Measurements from ENCODE around the gene C4B.
"Not testable (repeated sequence)": the region's sequence is repeated elsewhere in the genome, so short reads cannot be mapped to it uniquely, and the experiment has no call there.

The C4B gene

DNA sequence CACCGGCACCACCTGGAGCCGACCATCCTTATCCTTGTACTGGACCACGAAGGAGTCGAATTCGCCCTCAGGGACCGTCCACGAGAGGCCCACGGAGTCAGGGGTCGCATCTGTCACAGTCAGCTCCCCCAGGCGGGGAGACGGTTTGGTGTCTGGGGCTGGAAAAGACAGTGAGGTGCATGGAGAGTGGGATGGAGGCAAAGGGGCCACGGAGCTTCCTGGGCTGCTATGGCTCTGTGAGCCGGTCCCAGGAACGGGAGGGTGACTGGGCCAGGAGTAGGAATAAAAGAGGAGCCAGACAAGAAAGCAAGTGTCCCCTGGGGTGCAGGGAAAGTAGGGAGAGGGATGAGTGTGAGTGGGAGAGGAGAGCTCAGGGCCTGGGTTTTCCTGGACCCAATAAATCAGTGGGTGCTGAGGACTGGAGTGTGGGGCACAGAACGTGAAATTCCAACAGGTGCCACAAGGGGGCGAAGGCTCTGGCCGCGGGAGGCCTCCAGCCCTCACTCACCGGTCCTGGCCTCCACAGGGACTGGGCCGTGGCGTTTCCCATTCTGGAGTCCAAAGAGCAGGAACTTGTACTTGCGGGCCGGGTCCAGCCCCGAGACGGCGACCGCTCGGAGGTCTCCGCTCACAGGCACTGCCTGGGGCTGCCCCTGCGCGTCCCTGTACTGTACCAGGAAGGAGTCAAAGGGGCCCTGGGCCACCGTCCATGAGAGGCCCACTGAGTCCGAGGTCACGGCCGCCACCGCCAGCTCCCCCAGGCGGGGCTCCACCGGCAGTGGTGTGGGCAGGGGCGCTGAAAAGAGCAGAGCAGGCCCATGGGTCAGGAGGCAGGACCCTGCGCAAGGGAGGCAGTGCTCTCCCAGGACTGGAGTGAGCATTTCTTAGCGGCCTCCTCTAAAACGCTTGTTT, 33.5 kb downstream of the C4B start:
- DNase-seq (ENCODE audit: low read depth) = no peak
- H3K4me3 ChIP-seq (ENCODE audit: low read depth, low read length) = no peak overlapping the region
- peak; percentile 94 for TF ChIP-seq CTCF (IDR thresholded peaks at IDR 0.05; ENCODE audit: low read depth, low read length, missing control alignments)

DNA sequence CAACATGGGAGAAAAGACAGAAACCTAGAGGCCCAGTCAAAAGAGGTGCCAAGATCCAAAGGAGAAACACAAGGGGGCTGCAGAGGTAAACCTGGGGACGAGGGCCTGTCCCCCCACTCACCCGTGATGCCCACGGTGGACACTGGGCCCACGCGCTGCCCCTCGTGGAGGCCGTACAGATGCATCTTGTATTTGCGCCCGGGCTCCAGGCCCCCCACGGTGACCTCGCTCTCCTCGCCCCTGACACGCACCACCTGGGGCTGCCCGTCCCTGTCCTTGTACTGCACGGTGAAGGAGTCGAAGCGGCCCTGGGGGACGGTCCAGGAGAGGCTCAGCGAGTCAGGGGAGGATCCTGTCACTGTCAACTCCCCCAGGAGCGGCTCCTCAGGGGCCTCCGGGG, 34.6 kb downstream of the C4B start:
- DNase-seq (ENCODE audit: low read depth) = not testable (repeated sequence)

DNA sequence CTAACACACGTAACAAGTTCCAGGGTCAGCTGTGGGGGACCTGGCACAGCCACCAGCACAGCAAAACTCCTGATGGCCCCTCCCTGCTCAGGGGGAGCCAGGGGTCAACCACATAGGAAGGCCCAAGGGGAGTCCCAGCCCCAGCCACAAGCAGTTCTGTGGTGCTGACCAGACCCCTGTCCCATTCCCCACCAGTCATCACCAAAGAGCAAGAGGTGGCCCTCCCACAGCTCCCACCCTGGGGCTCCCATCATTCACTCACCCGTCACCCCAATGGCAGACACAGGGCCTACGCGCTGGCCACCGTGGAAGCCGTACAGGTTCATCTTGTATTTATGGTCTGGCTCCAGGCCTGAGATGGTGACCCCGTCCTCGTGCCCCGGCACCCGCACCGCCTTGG, 35.1 kb downstream of the C4B start:
- H3K4me3 ChIP-seq (ENCODE audit: low read depth, low read length); DNase-seq (ENCODE audit: low read depth): not testable (repeated sequence)

More for the DNA sequence above, 34.6 kb downstream of the C4B start:
- not testable (repeated sequence) for H3K4me3 ChIP-seq (ENCODE audit: low read depth, low read length)

- no peak for DNase-seq (ENCODE audit: low read depth)
- no peak for TF ChIP-seq CTCF (IDR thresholded peaks at IDR 0.05; ENCODE audit: low read depth, low read length, missing control alignments)
- no peak overlapping the region for H3K4me3 ChIP-seq (ENCODE audit: low read depth, low read length)
Measured at GRCh38 chr6:32050562-32050961, 36.0 kb downstream of the C4B start.

DNA sequence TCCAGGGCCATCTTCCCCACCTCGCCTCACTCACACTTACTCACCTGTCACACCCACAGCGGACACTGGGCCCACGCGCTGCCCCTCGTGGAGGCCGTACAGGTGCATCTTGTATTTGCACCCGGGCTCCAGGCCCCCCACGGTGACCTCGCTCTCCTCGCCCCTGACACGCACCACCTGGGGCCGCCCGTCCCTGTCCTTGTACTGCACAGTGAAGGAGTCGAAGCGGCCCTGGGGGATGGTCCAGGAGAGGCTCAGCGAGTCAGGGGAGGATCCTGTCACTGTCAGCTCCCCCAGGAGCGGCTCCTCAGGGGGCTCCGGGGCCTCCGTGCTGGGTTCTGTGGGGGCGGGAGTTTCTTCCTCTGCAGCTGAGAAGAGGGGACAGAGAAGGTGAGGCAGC, 38.0 kb downstream of the C4B start:
- not testable (repeated sequence) for DNase-seq (ENCODE audit: low read depth); H3K4me3 ChIP-seq (ENCODE audit: low read depth, low read length)

DNA sequence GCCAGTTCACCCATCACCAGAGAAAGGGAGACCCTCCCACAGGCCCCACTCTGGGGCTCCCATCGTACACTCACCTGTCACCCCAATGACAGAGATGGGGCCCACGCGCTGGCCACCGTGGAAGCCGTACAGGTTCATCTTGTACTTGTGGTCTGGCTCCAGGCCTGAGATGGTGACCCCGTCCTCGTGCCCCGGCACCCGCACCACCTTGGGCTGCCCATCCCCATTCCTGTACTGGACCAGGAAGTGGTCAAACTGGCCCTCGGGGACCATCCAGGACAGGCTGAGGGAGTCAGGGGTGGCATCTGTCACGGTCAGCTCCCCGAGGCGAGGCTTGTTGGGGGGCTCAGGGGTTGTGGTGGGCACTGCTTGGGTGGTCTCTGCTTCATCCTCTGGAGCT, 38.7 kb downstream of the C4B start:
- not testable (repeated sequence) for H3K4me3 ChIP-seq (ENCODE audit: low read depth, low read length); DNase-seq (ENCODE audit: low read depth)

- DNase-seq (ENCODE audit: low read depth); H3K4me3 ChIP-seq (ENCODE audit: low read depth, low read length): not testable (repeated sequence)
Measured at GRCh38 chr6:32055756-32056155, 41.2 kb downstream of the C4B start.

DNA sequence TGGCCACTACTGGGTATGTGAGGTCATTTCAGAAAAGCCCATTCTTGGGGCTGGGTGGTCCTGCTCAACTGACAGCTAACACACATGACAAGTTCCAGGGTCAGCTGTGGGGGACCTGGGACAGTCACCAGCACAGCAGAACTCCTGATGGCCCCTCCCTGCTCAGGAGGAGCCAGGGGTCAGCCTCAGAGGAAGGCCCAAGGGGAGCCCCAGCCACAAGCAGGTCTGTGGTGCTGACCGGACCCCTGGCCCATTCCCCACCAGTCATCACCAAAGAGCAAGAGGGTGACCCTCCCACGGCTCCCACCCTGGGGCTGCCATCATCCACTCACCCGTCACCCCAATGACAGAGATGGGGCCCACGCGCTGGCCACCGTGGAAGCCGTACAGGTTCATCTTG, 41.7 kb downstream of the C4B start:
- no peak overlapping the region for H3K4me3 ChIP-seq (ENCODE audit: low read depth, low read length)
- no peak for TF ChIP-seq CTCF (IDR thresholded peaks at IDR 0.05; ENCODE audit: low read depth, low read length, missing control alignments)
- no peak for DNase-seq (ENCODE audit: low read depth)

DNA sequence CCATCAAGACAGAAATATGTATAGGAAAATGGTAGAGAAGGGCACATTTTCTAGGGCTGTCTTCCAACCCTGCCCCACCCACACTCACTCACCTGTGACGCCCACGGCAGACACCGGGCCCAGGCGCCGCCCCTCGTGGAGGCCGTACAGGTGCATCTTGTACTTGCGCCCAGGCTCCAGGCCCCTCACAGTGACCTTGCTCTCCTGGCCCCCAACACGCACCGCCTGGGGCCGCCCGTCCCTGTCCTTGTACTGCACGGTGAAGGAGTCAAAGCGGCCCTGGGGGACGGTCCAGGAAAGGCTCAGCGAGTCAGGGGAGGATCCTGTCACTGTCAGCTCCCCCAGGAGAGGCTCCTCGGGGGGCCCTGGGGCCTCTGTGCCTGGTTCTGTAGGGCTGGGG, 43.4 kb downstream of the C4B start:
- no peak for TF ChIP-seq CTCF (IDR thresholded peaks at IDR 0.05; ENCODE audit: low read depth, low read length, missing control alignments)
- H3K4me3 ChIP-seq (ENCODE audit: low read depth, low read length) = no peak overlapping the region
- DNase-seq (ENCODE audit: low read depth) = no peak

GRCh38 chr6:32058511-32058963, 43.9 kb downstream of the C4B start:
- no peak overlapping the region for H3K4me3 ChIP-seq (ENCODE audit: low read depth, low read length)
- no peak for DNase-seq (ENCODE audit: low read depth)
- no peak for TF ChIP-seq CTCF (IDR thresholded peaks at IDR 0.05; ENCODE audit: low read depth, low read length, missing control alignments)

Measured in GM12864 (cell line).